GM20000 (cell line): ENCODE measurements around the gene CNOT1.

Experiments
- DNase-seq: peaks from one replicate; pipeline ENCODE4 v3.0.0; 2012; ENCODE audit warnings: low spot score
- TF ChIP-seq, protein P1 (sequence below): IDR thresholded peaks from 2 replicates; pipeline ENCODE4 v1.5.1; 2012; ENCODE audit warnings: mild to moderate bottlenecking, control low read depth; ENCODE audit errors: extremely low read depth, missing control alignments

The CNOT1 gene

DNA sequence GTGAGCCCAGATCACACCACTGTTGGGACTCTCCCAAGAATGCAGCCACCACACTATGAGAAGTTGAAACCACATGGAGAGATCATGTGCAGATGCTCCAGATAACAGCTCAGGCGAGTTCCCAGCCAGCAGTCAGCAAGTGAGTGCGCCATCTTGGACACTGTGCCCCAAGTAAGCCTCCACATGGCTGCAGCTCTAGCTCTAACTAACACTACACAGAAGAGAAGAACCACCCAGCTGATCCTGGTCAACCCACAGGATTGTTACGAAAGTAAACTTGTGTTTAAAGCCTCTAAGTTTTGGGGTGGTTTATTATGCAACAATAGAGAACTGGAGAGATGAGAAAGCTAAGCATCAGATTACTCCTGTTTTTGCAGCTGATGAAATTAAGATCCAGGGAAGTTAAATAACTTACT lies 29.2 kb upstream of the CNOT1 start:
- TF ChIP-seq, protein P1, sequence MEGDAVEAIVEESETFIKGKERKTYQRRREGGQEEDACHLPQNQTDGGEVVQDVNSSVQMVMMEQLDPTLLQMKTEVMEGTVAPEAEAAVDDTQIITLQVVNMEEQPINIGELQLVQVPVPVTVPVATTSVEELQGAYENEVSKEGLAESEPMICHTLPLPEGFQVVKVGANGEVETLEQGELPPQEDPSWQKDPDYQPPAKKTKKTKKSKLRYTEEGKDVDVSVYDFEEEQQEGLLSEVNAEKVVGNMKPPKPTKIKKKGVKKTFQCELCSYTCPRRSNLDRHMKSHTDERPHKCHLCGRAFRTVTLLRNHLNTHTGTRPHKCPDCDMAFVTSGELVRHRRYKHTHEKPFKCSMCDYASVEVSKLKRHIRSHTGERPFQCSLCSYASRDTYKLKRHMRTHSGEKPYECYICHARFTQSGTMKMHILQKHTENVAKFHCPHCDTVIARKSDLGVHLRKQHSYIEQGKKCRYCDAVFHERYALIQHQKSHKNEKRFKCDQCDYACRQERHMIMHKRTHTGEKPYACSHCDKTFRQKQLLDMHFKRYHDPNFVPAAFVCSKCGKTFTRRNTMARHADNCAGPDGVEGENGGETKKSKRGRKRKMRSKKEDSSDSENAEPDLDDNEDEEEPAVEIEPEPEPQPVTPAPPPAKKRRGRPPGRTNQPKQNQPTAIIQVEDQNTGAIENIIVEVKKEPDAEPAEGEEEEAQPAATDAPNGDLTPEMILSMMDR, result no peak
- DNase-seq, result no peak

DNA sequence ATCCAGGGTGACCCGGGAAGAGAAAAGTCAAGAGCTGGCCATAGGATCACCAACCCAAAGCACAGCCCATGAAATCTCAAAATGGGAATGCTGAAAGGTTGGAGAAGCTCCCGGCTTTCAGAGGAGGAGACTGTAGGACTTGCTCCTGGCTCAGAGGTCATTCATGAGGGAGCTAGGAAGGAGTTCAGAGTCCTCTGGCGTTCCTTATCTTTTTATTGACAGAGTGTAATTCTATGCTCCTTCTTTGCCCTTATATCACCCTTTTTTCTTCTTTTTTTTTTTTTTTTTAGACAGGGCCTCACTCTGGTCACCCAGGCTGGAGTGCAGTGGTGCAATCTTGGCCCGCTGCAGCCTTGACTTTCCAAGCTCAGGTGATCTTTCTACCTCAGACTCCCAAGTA lies 27.3 kb upstream of the CNOT1 start:
- TF ChIP-seq, protein P1, result no peak
- DNase-seq, result no peak

DNA sequence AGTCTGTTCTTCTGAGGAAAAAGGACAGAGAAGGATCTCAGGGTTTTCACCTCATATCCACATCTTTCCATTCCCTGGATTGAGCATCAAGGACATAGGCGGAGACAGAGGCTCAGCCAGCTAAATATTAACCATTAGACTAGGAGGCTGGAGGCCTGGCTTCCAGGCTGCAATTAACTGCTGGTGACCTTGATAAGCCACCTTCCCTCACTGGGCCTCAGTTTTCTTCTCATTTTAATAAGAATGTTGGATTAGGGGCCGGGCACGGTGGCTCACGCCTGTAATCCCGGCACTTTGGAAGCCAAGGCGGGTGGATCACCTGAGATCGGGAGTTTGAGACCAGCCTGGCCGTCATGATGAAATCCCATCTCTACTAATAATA lies 25.6 kb upstream of the CNOT1 start:
- no peak for DNase-seq
- TF ChIP-seq, protein P1, result no peak

DNA sequence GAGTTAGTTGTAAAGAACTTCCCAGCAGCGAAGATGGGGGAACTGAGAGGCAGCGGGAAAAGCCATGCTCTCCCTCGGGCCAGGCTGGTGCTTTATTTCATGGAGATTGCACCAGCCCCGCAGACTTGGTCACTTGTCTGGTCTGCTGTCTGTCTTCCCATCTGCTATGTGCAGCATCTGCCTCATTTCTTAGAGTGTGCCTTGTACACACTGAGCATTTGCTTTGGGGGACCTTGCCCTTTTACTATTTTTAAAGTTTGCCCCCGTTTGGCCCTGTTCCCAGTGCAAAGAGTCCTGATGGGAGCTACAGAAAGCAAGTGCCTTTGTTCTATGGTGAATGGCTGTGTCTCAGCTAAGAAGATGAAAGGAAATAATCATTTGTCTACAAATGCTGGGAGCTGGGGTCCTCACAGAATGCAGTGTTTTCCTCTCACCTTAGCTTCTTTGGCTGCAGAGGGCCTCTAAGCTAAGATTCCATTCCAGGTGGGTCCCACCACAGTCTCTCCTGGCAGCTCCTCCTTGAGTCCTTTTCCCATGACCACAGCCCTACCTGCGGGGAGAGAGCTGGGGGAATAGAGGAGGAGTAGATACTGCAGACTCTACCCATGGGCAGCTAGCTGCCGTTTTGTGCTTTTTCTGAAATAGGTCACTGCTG lies 25.1 kb upstream of the CNOT1 start:
- TF ChIP-seq, protein P1, result no peak
- DNase-seq, result no peak

DNA sequence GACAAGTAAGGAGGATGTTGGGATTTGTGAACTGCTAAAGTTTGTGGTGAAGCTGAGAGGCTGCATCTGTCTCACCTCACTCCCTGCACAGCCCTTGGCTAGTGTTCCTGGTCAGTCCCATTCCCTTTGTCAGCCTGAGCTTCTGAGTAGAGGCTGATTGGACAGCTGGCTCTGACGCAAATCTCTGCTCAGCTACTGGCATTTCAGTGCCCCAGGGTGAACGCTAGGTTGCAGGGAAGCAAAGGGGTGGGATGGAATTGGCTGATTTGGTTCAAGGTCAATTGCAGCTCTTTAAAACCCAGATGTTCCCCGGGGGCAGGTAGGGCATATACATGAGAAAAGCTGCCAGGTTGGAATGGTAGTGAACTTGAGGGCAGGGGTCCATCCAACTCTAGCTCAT lies 23.1 kb upstream of the CNOT1 start:
- TF ChIP-seq, protein P1, result no peak
- no peak for DNase-seq

DNA sequence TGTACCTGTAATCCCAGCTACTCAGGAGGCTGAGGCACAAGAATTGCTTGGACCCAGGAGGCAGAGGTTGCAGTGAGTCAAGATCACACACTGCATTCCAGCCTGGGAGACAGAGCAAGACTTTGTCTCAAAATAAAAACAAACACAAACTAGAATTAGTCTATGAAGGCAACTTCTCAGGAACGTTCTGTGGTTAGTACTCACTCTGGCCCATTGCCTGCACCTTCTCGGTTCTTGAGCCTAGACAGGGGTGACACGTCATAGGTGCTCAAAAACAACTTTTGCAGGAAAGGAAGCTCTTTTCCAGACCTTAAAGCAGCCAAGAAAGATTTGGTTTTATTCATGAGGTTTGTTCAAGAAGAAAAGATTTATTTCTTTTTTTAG lies 22.3 kb upstream of the CNOT1 start:
- TF ChIP-seq, protein P1, result no peak
- DNase-seq, result no peak

DNA sequence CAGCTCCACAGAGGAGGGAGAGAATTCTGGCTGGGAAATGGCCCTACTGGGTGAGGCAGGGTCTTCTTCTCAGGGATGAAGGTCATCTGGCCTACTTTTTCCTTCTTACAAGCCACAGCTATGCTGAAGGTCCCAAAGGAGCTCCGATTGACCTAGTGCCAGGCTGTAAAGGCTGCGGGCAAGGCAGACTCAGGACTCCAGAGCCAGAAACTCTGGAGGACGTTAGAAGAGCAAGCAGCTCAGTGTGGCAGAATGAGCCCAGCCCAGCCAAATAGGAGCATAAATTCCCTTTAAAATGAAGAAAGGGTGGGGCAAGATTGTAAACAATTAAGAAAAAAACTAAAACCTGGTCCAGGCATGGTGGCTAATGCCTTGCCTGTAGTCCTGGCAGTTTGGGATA lies 20.1 kb upstream of the CNOT1 start:
- TF ChIP-seq, protein P1, result no peak
- DNase-seq, result no peak
